Activated B cell treated with CpG ODN at 0.5 μM for 24 hours (primary cell): Measurements from ENCODE around the gene TELO2. TPM values are rescaled to one million over a fixed set of nuclear protein-coding genes. Genes with fewer than 3 reads are reported as not detected.
A peak's percentile ranks its signal among the peaks of the same experiment; 100 is the strongest.

ENCODE experiments used
- ATAC-seq: fragments of 200-7000 bp; cut with Tn5 transposase; one replicate; pipeline ENCODE4 v1.10.0; 2021; ENCODE audit warnings: low read depth, mild to moderate bottlenecking, moderate library complexity
- CTCF ChIA-PET: fragments of 350-600 bp; sonication (Branson Sonifier 250); formaldehyde crosslinking; loops from one replicate; lab custom pipeline; 2021; ENCODE audit warnings: antibody characterized with exemption; lab: Charles Lee
- POLR2A ChIA-PET: fragments of 350-600 bp; sonication (Branson Sonifier 250); formaldehyde crosslinking; loops from one replicate; lab custom pipeline; 2021; ENCODE audit warnings: antibody characterized with exemption; lab: Charles Lee
- DNase-seq: peaks from one replicate; pipeline ENCODE4 v3.0.0; 2022
- H3K27ac Mint-ChIP-seq: one replicate; pipeline ENCODE4 v1.8.0; 2020; ENCODE audit warnings: mixed read lengths
- H3K27me3 Mint-ChIP-seq: one replicate; pipeline ENCODE4 v1.8.0; 2021; ENCODE audit warnings: mixed read lengths
- H3K36me3 Mint-ChIP-seq: one replicate; pipeline ENCODE4 v1.8.0; 2021; ENCODE audit warnings: low read depth, mixed read lengths
- H3K4me1 Mint-ChIP-seq: one replicate; pipeline ENCODE4 v1.8.0; 2021; ENCODE audit warnings: mixed read lengths
- H3K4me3 Mint-ChIP-seq: one replicate; pipeline ENCODE4 v1.8.0; 2020; ENCODE audit warnings: mild to moderate bottlenecking, mixed read lengths
- H3K9me3 Mint-ChIP-seq: one replicate; pipeline ENCODE4 v1.8.0; 2020; ENCODE audit warnings: mixed read lengths
- CTCF ChIP-seq: fragments of 200-600 bp; IDR thresholded peaks from one replicate; pipeline ENCODE4 v1.8.0; 2022; ENCODE audit warnings: antibody characterized with exemption, mild to moderate bottlenecking
- intact Hi-C: fragments of 100-400 bp; cut with micrococcal nuclease; formaldehyde crosslinking; loops from one replicate; pipeline ENCODE4 v1.15.1; 2024
- total RNA-seq: library from RNA; stranded (reverse); gene quantifications from 2 replicates; pipeline ENCODE4 v1.2.3, GENCODE V29; 2022

TELO2 gene
- total RNA-seq, 1 donor from 2014 or later, result 78.8 TPM

DNA sequence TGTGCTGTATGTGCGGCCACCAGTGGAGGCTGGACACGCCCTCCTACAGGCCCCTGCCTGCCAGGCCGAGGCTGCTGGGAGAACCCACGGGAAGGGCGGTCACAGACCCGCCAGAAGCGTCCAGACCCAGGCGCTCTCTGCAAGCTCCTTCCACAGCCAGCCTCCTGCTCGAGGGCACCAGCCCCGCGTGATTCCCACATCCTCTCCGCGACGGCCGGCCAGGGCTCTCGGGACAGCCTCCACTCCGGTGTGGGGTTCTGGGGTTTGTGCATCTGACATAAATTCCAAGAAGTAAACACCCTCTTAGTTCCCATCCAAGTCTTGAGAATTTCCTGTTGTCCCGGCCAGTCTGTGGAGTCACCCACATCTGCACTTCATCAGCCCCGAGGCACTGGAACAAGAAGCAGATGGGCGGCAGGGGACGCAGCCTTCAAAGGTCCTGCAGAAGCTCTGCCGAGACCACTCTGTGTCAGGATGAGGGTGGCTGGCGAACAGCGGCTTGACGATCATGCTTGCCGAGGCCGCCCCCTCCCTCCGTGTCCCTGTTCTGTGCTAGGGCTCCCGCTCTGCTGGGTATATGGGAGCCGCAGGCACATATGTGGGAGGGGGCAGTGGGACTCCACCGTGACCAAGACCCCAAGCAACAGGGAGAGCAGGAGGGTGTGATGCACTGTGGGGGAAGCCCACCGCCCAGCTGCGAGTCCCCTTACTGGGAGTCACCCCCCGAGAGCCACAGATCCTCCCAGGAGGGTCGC lies 37.9 kb downstream of the TELO2 start:
- Mint-ChIP-seq H3K4me3 (no peak overlapping the region), H3K27me3 (no peaks in the 10 kb centered on the region), H3K4me1 (peaks cover 6% of the 10 kb centered on the region), H3K27ac (no peak overlapping the region), H3K9me3 (no peaks in the 10 kb centered on the region), H3K36me3 (no peaks in the 10 kb centered on the region)
- intact Hi-C loops, result no loop called here
- no peak for ATAC-seq
- DNase-seq, result no peak
- TF ChIP-seq CTCF, result no peak
- ChIA-PET POLR2A (no interaction called here), CTCF (no interaction called here)

- POLR2A ChIA-PET, result no interaction called here
- no peak for TF ChIP-seq CTCF
- CTCF ChIA-PET, result no interaction called here
- no peak overlapping the region for H3K4me3 Mint-ChIP-seq
- H3K4me1 Mint-ChIP-seq, result peaks cover 6% of the 10 kb centered on the region
- no peaks in the 10 kb centered on the region for H3K36me3 Mint-ChIP-seq
- no peaks in the 10 kb centered on the region for H3K27me3 Mint-ChIP-seq
- no peaks in the 10 kb centered on the region for H3K9me3 Mint-ChIP-seq
- no peak overlapping the region for H3K27ac Mint-ChIP-seq
- DNase-seq (no peak), ATAC-seq (no peak)
- intact Hi-C loops, result no loop called here
These were observed 38.4 kb downstream of the TELO2 start for GRCh38 chr16:1531638-1531910.

- intact Hi-C loops, result no loop called here
- peaks cover 6% of the 10 kb centered on the region for H3K4me1 Mint-ChIP-seq
- CTCF ChIA-PET, result no interaction called here
These were observed 39.1 kb downstream of the TELO2 start for GRCh38 chr16:1532081-1532760.

DNA sequence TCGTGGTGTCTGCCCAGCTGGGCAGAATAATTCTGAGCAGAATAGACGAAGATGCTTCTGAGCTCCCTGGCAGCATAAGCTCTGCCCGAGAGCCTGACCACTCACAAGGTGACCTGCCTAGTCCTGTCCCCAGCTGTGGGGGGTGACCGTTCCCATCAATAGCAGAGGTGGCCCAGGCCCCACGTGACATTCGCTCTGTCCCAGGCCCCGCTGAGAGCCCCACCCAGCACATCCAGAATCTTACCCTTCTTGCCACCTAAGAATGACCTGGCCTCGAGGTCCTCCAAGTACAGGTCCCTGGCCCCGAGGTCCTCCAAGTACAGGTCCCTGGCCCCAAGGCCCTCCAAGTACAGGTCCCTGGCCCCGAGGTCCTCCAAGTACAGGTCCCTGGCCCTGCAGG lies 39.6 kb downstream of the TELO2 start:
- POLR2A ChIA-PET, result no interaction called here
- H3K4me1 Mint-ChIP-seq, result peaks cover 7% of the 10 kb centered on the region
- no peak overlapping the region for H3K4me3 Mint-ChIP-seq
- CTCF ChIA-PET, result no interaction called here
- H3K27ac Mint-ChIP-seq, result no peak overlapping the region
- intact Hi-C loops, result no loop called here
- H3K27me3 Mint-ChIP-seq, result no peaks in the 10 kb centered on the region
- no peak for TF ChIP-seq CTCF
- no peaks in the 10 kb centered on the region for H3K36me3 Mint-ChIP-seq
- no peaks in the 10 kb centered on the region for H3K9me3 Mint-ChIP-seq
- no peak for ATAC-seq
- DNase-seq, result no peak

More at GRCh38 chr16:1532081-1532760, 39.1 kb downstream of the TELO2 start:
- Mint-ChIP-seq H3K9me3 (no peaks in the 10 kb centered on the region), H3K4me3 (no peak overlapping the region), H3K36me3 (no peaks in the 10 kb centered on the region), H3K27me3 (no peaks in the 10 kb centered on the region), H3K27ac (no peak overlapping the region)
- TF ChIP-seq CTCF, result no peak
- POLR2A ChIA-PET, result no interaction called here
- DNase-seq, result no peak
- no peak for ATAC-seq

- Mint-ChIP-seq H3K4me3 (peak within 1 kb of the TSS; percentile 15), H3K27me3 (no peaks in the 10 kb centered on the region), H3K4me1 (peaks cover 14% of the 10 kb centered on the region), H3K36me3 (no peaks in the 10 kb centered on the region), H3K9me3 (no peaks in the 10 kb centered on the region), H3K27ac (no peak within 1 kb of the TSS)
- DNase-seq (no peak), ATAC-seq (no peak)
- POLR2A ChIA-PET, result no interaction called here
- CTCF ChIA-PET, result no interaction called here
- TF ChIP-seq CTCF, result no peak
- intact Hi-C loops, result no loop called here
These were observed 40.3 kb downstream of the TELO2 start, which contains the start of gene TMEM204 for GRCh38 chr16:1533443-1533951. TMEM204 (plus strand) TSS chr16:1533666; CDS start chr16:1534276, 610 bp downstream.
